Measurements from ENCODE around the gene NAA10.

NAA10 gene

GRCh38 chrX:153908219-153908860 is 26.5 kb downstream of the NAA10 start:
- no peak for DNase-seq

GRCh38 chrX:153907456-153907855 is 27.4 kb downstream of the NAA10 start:
- no peak for DNase-seq

GRCh38 chrX:153906126-153906917 is 28.5 kb downstream of the NAA10 start:
- no peak for DNase-seq

GRCh38 chrX:153905481-153906095 is 29.2 kb downstream of the NAA10 start:
- no peak for DNase-seq

- no peak for DNase-seq
Measured at GRCh38 chrX:153903991-153904957, 30.6 kb downstream of the NAA10 start, which contains the start of gene AVPR2. Gene AVPR2, plus strand, starts transcription at chrX:153904673. Its CDS starts 473 bp downstream, at chrX:153905146.

- no peak for DNase-seq
Measured at GRCh38 chrX:153903238-153903980, 31.4 kb downstream of the NAA10 start.

- no peak for DNase-seq
Measured at GRCh38 chrX:153902385-153902784, 32.5 kb downstream of the NAA10 start.

GRCh38 chrX:153901753-153902140 is 33.1 kb downstream of the NAA10 start:
- no peak for DNase-seq

GRCh38 chrX:153900831-153901752 is 33.7 kb downstream of the NAA10 start:
- peak; percentile 61 for DNase-seq

GRCh38 chrX:153897899-153898298 is 36.9 kb downstream of the NAA10 start:
- DNase-seq = no peak

GRCh38 chrX:153889123-153889522 is 45.7 kb downstream of the NAA10 start:
- DNase-seq = no peak

- no peak for DNase-seq
Measured at GRCh38 chrX:153888344-153888743, 46.5 kb downstream of the NAA10 start.

GRCh38 chrX:153887385-153887784 is 47.5 kb downstream of the NAA10 start:
- no peak for DNase-seq

- DNase-seq = no peak
Measured at GRCh38 chrX:153886915-153887314, 47.9 kb downstream of the NAA10 start.

GRCh38 chrX:153885968-153886903 is 48.6 kb downstream of the NAA10 start, which contains the start of gene L1CAM:
Gene L1CAM, minus strand, starts transcription at chrX:153886173. Its CDS starts 10,337 bp downstream, at chrX:153875836.
- DNase-seq = no peak

- peak; percentile 22 for DNase-seq
Measured at GRCh38 chrX:153885208-153885787, 49.5 kb downstream of the NAA10 start.

GRCh38 chrX:153884590-153884989 is 50.2 kb downstream of the NAA10 start:
- peak; percentile 53 for DNase-seq

- no peak for DNase-seq
Measured at GRCh38 chrX:153884136-153884535, 50.7 kb downstream of the NAA10 start.
